Activated naive CD4-positive, alpha-beta T cell treated with anti-CD3 and anti-CD28 coated beads, Interleukin-2, amount 50 U/mL, for 24 hours (primary cell): ENCODE data around the gene CLCN4.

ENCODE experiments used
- H3K27ac Mint-ChIP-seq: one replicate; pipeline ENCODE4 v1.8.0; 2021; ENCODE audit warnings: mild to moderate bottlenecking, mixed read lengths
- H3K27me3 Mint-ChIP-seq: one replicate; pipeline ENCODE4 v1.8.0; 2021; ENCODE audit warnings: mixed read lengths
- H3K36me3 Mint-ChIP-seq: one replicate; pipeline ENCODE4 v1.8.0; 2021; ENCODE audit warnings: mixed read lengths
- H3K4me1 Mint-ChIP-seq: one replicate; pipeline ENCODE4 v1.8.0; 2021; ENCODE audit warnings: mixed read lengths
- H3K4me3 Mint-ChIP-seq: one replicate; pipeline ENCODE4 v1.8.0; 2021; ENCODE audit warnings: mild to moderate bottlenecking, mixed read lengths
- H3K9me3 Mint-ChIP-seq: one replicate; pipeline ENCODE4 v1.8.0; 2021; ENCODE audit warnings: mixed read lengths

The CLCN4 gene

DNA sequence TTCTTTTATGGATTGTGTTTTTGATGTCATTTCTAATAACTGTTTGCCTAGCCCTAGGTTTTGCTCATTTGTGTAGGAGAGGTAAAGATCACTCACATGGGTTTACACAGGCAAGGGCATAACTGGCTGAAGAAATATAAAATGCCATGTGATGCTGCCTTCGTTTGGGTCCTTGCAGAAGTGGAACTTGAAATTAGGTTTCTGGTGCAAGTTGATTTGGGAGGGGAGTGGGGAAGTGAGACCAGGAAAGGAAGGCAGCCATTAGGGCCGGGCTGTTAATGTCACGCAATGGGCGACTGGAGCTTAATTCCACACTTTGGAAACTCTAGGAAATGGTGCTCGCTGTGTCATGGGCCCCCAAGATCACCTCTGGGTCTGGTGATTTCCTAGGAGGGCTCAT lies 14.5 kb downstream of the CLCN4 start:
- Mint-ChIP-seq H3K27me3 (peaks cover 3% of the 10 kb centered on the region), H3K4me3 (no peak overlapping the region), H3K4me1 (no peaks in the 10 kb centered on the region), H3K9me3 (no peaks in the 10 kb centered on the region), H3K36me3 (no peaks in the 10 kb centered on the region), H3K27ac (no peak overlapping the region)

DNA sequence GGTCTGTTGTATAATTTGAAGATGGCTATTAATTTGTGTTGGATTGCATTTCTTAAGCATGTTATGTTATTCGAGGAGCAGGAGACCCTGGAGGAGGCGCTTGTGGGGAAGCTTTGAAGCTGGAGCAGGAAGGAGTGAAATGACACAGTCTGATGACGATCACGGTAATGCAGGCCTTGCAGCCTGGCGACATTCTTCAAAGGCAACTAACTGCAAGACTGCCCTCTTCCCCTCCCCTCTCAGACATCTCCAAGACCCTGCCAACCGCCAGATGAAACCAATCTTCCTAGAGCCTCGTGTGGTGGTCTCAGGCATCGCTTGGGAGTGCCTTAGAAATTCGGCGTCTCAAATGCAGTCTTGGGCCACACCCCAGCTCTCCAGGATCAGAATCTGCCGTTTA lies 16.1 kb downstream of the CLCN4 start:
- H3K4me1 Mint-ChIP-seq = no peaks in the 10 kb centered on the region

DNA sequence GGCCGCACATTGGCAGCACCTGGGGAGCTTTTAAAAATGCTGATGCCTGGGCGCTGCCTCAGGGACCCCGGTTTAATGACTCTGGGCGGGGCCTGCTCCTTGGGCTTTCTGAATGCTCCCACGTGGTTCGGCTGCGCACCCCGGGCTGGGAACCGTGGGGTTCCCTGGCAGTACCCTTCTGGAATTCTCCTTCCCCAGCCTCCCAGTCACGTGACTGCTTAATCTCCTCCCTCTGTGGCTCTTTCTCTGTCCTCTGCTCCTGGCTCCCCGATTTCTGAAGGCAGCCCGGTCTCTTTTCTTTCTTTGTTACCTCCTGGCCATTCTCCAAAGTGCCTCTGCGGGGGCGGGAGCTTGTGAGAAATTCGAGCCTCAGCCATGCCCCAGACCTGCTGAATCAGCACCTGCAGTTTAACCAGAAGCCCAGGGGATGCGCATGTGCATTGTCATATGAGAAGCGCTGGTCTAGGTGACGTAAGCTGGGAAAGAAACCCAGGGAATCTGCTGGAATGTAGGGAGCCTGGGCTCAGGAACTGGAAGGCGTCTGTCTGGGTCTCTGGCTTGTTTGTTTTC lies 16.6 kb downstream of the CLCN4 start:
- no peak overlapping the region for H3K4me3 Mint-ChIP-seq
- H3K27ac Mint-ChIP-seq = no peak overlapping the region
- H3K4me1 Mint-ChIP-seq = no peaks in the 10 kb centered on the region
- peaks cover 3% of the 10 kb centered on the region for H3K27me3 Mint-ChIP-seq
- no peaks in the 10 kb centered on the region for H3K36me3 Mint-ChIP-seq
- no peaks in the 10 kb centered on the region for H3K9me3 Mint-ChIP-seq

More for the DNA sequence above, 16.1 kb downstream of the CLCN4 start:
- Mint-ChIP-seq H3K27me3 (peaks cover 3% of the 10 kb centered on the region), H3K9me3 (no peaks in the 10 kb centered on the region), H3K36me3 (no peaks in the 10 kb centered on the region), H3K4me3 (no peak overlapping the region), H3K27ac (no peak overlapping the region)

DNA sequence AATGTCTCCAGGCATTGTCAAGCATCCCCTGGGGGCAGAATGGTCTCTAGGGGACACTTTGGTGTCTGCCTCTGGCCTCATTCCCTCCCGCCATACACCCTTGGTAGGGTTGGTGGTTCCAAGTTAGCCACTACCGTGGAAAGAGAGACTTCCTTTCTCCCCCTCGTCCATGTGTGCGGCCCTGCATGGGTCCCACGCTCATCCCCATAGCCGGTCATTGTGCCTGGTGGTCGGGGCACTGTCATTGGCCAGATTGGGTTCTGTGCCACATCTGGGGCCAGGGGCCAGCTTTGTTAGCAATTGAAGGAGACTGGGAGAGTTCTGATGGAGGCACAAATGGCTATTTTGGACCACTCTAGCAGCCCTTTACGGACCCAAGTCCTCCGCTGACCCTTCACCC lies 17.3 kb downstream of the CLCN4 start:
- Mint-ChIP-seq H3K4me3 (no peak overlapping the region), H3K36me3 (no peaks in the 10 kb centered on the region), H3K4me1 (no peaks in the 10 kb centered on the region), H3K27me3 (peaks cover 3% of the 10 kb centered on the region), H3K27ac (no peak overlapping the region), H3K9me3 (no peaks in the 10 kb centered on the region)

DNA sequence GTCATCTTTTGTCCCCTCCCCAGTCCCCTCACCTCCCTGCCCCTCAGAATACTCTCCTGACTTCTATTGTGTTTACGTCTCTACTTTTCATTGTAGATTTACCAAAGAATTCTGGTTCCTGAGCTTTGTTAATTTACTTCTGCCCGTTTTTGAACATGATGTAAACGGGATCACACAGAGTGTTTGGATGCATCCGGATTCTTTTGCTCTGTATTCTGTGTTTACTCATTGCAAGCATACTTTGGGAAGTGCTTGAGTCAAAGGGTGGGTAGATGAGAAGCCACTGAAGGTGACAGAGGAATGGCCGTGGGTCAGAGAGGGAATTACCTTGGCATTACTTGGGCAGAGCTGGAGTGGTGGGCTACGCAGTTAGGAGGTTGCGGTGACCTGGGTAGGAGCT lies 18.0 kb downstream of the CLCN4 start:
- Mint-ChIP-seq H3K27ac (no peak overlapping the region), H3K27me3 (peaks cover 3% of the 10 kb centered on the region), H3K36me3 (no peaks in the 10 kb centered on the region), H3K4me1 (no peaks in the 10 kb centered on the region), H3K4me3 (no peak overlapping the region), H3K9me3 (no peaks in the 10 kb centered on the region)

DNA sequence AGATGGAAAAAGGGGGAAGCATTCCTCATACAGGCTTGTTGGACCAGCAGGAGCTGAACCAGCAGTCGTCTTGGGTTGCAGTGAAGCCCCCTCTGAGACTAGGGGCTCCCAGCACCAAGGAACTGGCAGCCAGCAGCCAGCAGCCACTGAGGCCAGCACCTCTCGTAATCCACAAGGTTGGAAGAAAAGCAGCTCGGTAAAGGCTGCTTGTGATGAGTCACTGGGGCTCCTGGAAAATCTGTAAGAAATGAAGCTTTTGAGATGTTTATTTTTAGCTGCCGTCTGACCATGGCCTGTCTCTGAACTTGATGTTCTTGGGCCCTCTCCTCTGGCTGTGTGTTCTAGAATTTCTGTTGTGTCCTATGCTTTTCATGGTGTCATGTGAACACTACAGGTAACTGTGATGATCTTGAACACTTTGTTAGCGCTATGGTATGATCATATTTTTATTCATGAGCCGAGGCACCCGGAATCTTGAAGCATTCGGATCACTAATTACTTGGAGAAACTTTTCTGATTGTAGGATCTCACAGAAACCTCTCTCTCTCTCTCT lies 18.6 kb downstream of the CLCN4 start:
- Mint-ChIP-seq H3K36me3 (no peaks in the 10 kb centered on the region), H3K4me1 (no peaks in the 10 kb centered on the region), H3K27me3 (peaks cover 3% of the 10 kb centered on the region), H3K9me3 (no peaks in the 10 kb centered on the region), H3K4me3 (no peak overlapping the region), H3K27ac (no peak overlapping the region)

DNA sequence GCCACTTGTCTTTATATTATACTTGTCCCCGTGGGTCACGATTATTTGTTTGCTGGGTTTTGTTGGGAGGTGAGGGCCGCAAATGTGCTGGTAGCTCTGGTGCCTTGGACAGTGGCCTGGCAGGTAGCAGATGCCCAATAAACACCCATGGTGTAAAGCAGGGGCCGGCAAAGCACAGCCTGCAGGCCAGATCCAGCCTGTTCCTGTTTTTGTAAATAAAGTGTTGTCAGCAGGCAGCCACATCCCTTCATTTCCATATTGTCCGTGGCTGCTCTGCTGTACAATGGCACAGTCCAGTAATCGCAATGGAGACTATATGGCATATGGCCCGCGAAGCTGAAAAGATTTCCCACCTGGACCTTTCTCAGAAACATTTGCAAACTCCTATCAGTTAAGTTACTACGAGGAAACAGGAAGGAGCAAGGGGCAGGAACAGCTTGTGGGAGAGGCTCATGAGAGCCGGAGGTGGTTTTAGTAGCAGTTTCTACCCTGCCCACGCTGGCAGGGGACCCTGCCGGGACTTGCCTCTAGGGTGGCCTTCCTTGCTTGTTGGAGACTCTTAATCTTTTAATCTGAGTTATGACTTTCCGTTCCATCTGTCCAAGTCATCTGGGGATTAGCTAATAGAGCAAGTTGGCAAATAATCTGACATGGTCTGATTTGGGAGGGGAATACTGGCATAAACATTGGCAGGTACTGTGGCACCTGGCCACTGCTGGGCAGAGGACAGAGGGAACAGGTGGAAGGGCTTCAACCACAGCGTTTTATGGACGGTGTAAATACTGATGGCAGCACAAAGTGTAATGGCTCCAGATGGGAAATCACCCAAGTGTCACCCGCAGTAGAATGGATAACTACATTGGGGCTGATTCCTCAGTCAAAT lies 19.6 kb downstream of the CLCN4 start:
- Mint-ChIP-seq H3K4me3 (no peak overlapping the region), H3K4me1 (no peaks in the 10 kb centered on the region), H3K36me3 (no peaks in the 10 kb centered on the region), H3K27ac (no peak overlapping the region), H3K27me3 (peaks cover 3% of the 10 kb centered on the region), H3K9me3 (no peaks in the 10 kb centered on the region)

DNA sequence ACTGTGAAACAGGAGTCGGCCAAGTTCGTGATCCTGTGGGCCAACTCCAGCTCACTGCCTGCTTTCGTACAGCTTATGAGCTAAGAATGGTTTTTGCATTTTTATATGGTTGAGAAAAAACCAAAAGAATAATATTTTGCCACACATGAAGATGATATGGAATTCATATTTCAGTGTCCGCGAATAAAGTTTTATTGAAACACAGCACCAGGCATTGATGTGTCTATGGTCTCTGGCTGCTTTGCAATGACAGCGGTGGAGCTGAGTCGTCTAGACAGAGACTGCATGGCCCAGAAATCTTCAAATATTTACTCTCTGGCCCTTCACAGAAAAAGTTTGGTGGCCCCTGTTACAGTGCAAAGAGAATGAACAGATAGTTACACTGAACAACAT lies 20.2 kb downstream of the CLCN4 start:
- Mint-ChIP-seq H3K9me3 (no peaks in the 10 kb centered on the region), H3K4me1 (no peaks in the 10 kb centered on the region), H3K27me3 (peaks cover 3% of the 10 kb centered on the region), H3K27ac (no peak overlapping the region), H3K4me3 (no peak overlapping the region), H3K36me3 (no peaks in the 10 kb centered on the region)

DNA sequence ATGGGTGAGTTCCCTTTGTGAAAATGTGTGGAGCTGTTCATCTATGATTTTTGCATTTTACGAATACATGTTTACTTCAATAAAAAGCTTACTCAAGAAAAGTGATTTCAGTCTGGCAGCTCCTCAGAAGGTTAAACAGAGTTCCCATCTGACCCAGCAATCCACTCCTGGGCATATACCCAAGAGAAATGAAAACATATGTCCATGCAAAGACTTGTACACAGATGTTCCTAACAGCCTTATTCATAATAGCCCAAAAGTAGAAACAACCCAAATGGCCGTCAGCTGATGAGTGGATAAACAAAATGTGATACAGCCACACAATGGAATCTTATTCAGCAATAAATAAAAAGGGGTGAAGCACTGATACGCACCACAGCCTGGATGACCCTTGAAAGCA lies 20.8 kb downstream of the CLCN4 start:
- Mint-ChIP-seq H3K27ac (no peak overlapping the region), H3K4me3 (no peak overlapping the region), H3K4me1 (no peaks in the 10 kb centered on the region), H3K9me3 (no peaks in the 10 kb centered on the region), H3K27me3 (peaks cover 3% of the 10 kb centered on the region), H3K36me3 (no peaks in the 10 kb centered on the region)

DNA sequence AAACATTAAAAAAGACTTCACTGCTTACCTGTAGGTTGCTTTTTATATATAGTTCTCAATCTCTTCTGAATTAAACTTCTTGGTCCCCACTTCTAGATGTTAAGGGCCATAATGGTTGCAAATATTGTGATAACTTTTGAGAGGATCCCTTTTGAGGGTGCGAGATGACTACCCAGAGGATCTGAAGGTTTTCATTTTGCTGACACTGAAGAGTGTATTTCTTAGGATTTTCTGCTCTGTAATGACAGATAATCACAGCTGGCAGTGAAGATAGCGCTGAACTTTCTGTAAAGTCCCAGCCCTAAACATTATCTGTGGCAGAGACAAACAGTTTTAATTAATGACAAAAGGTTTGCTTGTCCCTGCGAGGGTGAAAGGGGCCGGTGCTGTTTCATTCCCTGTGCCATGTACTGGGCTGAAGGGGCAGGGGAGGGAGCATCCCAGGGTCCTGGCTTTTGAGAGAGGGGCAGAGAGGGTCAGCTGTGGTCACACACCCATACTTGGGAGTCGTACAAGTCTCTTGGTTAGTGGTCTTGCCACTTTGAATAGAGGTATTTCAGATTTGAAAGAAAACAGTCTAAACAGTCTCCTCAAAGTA lies 22.2 kb downstream of the CLCN4 start:
- H3K9me3 Mint-ChIP-seq = no peaks in the 10 kb centered on the region
- no peak overlapping the region for H3K27ac Mint-ChIP-seq
- H3K36me3 Mint-ChIP-seq = no peaks in the 10 kb centered on the region
- H3K27me3 Mint-ChIP-seq = peaks cover 3% of the 10 kb centered on the region
- no peaks in the 10 kb centered on the region for H3K4me1 Mint-ChIP-seq
- no peak overlapping the region for H3K4me3 Mint-ChIP-seq

DNA sequence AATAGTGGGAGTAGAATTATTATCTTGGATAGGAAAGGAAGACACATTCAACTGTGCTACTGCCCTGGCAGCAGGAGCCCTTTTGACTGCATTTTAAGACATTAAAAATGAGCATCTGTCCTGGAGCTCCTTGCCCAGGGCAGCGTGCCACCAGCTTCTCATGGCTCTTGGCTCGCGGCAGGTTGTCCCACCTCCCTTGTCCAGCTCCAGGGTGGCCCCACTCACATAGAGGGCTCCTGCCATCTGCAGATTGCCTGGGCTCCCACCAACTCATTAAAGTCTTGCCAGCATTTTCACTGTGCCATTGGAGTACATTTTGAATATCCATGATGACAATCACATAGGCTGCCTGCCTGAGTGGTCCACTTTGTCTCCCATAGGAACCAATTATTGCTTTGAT lies 27.0 kb downstream of the CLCN4 start:
- Mint-ChIP-seq H3K4me3 (no peak overlapping the region), H3K27me3 (no peaks in the 10 kb centered on the region), H3K27ac (no peak overlapping the region), H3K36me3 (no peaks in the 10 kb centered on the region), H3K9me3 (no peaks in the 10 kb centered on the region), H3K4me1 (no peaks in the 10 kb centered on the region)

DNA sequence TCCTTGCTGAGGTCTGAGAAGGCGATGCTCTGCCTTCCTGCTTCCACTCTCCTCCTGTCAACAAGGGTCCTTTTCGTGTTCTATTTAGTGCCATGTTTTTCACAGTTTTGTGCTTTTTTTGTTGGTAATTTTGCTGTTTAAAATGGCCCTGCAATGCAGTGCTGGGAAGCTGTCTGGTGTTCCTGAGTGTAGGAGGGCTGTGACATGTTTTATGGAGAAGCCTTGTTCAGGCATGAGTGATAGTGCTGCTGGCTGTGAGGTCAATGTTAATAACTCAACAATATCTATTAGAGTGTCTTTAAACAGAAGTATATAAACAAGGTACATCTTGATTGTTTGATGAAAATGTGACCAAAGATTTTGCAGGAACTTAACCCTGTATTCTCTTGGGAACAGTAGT lies 27.6 kb downstream of the CLCN4 start:
- Mint-ChIP-seq H3K36me3 (no peaks in the 10 kb centered on the region), H3K4me1 (no peaks in the 10 kb centered on the region), H3K9me3 (no peaks in the 10 kb centered on the region), H3K27me3 (no peaks in the 10 kb centered on the region), H3K27ac (no peak overlapping the region), H3K4me3 (no peak overlapping the region)

DNA sequence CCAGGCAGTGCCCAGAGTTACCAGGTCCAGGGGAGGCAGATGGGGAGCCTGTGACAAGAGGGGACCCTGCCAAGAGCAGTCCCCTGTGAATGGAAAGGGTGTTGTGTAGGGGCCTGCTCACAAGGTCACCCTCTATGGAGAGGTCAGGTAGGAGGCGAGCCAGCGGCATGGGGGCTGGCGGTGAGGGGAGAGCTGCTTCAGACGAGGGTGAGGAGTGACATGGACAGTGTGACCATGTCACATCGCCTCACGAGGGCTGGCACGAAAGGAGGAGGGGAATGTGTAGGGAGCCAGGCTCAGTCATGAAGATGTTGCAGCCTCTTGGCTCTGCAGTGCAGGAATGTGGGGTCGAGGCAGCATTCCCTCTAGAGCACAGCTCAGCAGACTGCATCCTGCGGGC lies 29.6 kb downstream of the CLCN4 start:
- no peaks in the 10 kb centered on the region for H3K36me3 Mint-ChIP-seq
- H3K4me3 Mint-ChIP-seq = no peak overlapping the region
- H3K27ac Mint-ChIP-seq = no peak overlapping the region
- H3K27me3 Mint-ChIP-seq = no peaks in the 10 kb centered on the region
- H3K4me1 Mint-ChIP-seq = no peaks in the 10 kb centered on the region
- H3K9me3 Mint-ChIP-seq = no peaks in the 10 kb centered on the region

DNA sequence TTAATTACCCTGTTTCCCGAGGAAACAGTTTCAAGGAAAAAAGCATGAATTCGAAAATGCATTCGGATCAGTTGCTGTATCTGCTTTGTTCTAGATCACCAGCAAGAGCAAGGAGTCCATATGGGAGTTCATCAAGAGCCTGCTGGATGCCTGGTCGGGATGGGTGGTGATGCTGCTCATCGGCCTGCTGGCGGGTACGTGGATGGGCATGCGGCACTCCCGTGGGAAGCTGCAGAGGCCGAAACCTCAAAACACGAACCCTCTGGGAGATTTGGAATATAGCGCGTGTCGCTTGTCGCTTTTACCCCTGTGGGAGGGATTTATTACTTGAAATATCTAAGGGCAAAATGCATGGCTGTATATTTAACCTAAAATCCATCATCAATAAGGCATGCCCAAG lies 30.6 kb downstream of the CLCN4 start:
- Mint-ChIP-seq H3K4me1 (no peaks in the 10 kb centered on the region), H3K9me3 (no peaks in the 10 kb centered on the region), H3K27ac (no peak overlapping the region), H3K36me3 (no peaks in the 10 kb centered on the region), H3K4me3 (no peak overlapping the region), H3K27me3 (no peaks in the 10 kb centered on the region)

DNA sequence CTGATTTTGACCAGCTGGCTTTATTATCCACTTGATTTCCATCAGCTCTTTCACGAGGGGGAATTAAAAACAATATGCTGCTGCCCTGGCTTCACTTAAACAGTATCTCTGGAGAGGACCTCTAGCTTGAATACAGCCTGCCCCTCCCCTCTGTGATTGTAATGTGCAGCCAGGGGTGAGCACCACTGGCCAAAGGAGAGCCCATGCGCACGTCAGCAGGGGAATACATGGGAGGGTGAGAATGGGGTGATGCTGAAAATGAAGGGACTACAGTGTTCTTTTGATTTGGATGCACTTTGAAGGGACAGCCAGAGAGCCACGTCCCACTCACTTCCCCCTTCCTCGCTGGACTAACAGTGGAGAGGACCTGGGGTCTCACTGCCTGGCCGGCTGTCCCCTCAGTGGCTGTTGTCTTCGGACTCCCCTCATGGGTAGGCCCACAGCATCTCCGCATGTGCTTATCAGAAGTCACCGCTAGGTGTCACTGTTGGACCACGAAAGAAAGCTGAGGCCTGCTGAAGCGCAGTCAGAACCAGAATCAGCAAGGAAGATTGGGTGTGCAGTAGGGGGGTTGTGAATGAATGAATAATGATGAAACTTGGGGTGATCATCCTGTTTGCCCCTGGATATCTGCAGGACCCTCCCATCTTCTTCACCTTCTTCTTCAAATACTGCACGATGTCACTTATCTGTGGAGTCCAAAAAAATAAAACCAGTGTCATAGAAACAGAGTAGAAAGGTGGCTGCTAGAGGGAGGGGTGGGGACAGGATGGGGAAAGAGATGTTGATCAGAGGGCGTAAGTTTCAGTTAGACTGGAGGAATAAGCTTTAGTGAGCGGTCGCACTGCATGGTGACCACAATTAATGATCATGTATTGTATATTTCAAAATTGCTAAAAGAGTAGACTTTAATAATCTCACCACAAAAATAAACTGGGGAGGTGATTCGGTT lies 32.8 kb downstream of the CLCN4 start:
- Mint-ChIP-seq H3K9me3 (no peaks in the 10 kb centered on the region), H3K27ac (no peak overlapping the region), H3K27me3 (no peaks in the 10 kb centered on the region), H3K4me3 (no peak overlapping the region), H3K4me1 (no peaks in the 10 kb centered on the region), H3K36me3 (no peaks in the 10 kb centered on the region)
